H9 (cell line): ENCODE results near the gene STK32C. TPM values are rescaled to one million over a fixed set of nuclear protein-coding genes. Genes with fewer than 3 reads are reported as not detected.

Source experiments
- DNase-seq: peaks from one replicate; pipeline ENCODE4 v3.0.0-alpha.2; 2017
- H2AFZ ChIP-seq: one replicate; pipeline ENCODE4 v1.6.1; 2013; ENCODE audit warnings: mild to moderate bottlenecking, low read length, control low read depth, moderate library complexity
- H2AK5ac ChIP-seq: 2 replicates; pipeline ENCODE4 v1.6.1; 2013; ENCODE audit warnings: low read length, control low read depth, mixed read lengths; ENCODE audit not compliant: insufficient read length
- H2BK120ac ChIP-seq: one replicate; pipeline ENCODE4 v1.6.1; 2013; ENCODE audit warnings: low read depth, mild to moderate bottlenecking, low read length, control low read depth, inconsistent platforms; ENCODE audit not compliant: poor library complexity, severe bottlenecking
- H2BK12ac ChIP-seq: 2 replicates; pipeline ENCODE4 v1.6.1; 2013; ENCODE audit warnings: low read length, control low read depth, mixed read lengths, low read depth; ENCODE audit not compliant: insufficient read length
- H2BK15ac ChIP-seq: 2 replicates; pipeline ENCODE4 v1.6.1; 2013; ENCODE audit warnings: low read depth, low read length, control low read depth
- H2BK20ac ChIP-seq: one replicate; pipeline ENCODE4 v1.6.1; 2013; ENCODE audit warnings: low read depth, mild to moderate bottlenecking, low read length, control low read depth, inconsistent platforms; ENCODE audit not compliant: poor library complexity, severe bottlenecking
- H2BK5ac ChIP-seq: 2 replicates; pipeline ENCODE4 v1.6.1; 2013; ENCODE audit warnings: low read length, control low read depth, mixed read lengths; ENCODE audit not compliant: insufficient read length
- H3K14ac ChIP-seq: 2 replicates; pipeline ENCODE4 v1.6.1; 2013; ENCODE audit warnings: low read length, control low read depth; ENCODE audit not compliant: insufficient read depth
- H3K18ac ChIP-seq: 2 replicates; pipeline ENCODE4 v1.6.1; 2013; ENCODE audit warnings: low read depth, mild to moderate bottlenecking, mixed read lengths, low read length, control low read depth; ENCODE audit not compliant: insufficient read length
- H3K23ac ChIP-seq: 2 replicates; pipeline ENCODE4 v1.6.1; 2013; ENCODE audit warnings: low read length, control low read depth, mixed read lengths, low read depth; ENCODE audit not compliant: insufficient read length
- H3K23me2 ChIP-seq: 2 replicates; pipeline ENCODE4 v1.6.1; 2013; ENCODE audit warnings: low read depth, mild to moderate bottlenecking, mixed read lengths, low read length, control low read depth; ENCODE audit not compliant: insufficient read length, poor library complexity, severe bottlenecking
- H3K27ac ChIP-seq: 2 replicates; pipeline ENCODE4 v1.5.1; 2013; ENCODE audit warnings: low read length, control low read depth, mixed read lengths, low read depth; ENCODE audit not compliant: insufficient read length
- H3K27me3 ChIP-seq: 2 replicates; pipeline ENCODE4 v1.6.1; 2013; ENCODE audit warnings: low read length, control low read depth, inconsistent platforms; ENCODE audit not compliant: insufficient read depth
- H3K4ac ChIP-seq: 2 replicates; pipeline ENCODE4 v1.6.1; 2013; ENCODE audit warnings: low read depth, mild to moderate bottlenecking, control low read depth, inconsistent platforms, low read length, moderate library complexity
- H3K4me1 ChIP-seq: 2 replicates; pipeline ENCODE4 v1.6.1; 2013; ENCODE audit warnings: low read length, control low read depth, inconsistent platforms; ENCODE audit not compliant: insufficient read depth
- H3K4me2 ChIP-seq: 2 replicates; pipeline ENCODE4 v1.6.1; 2013; ENCODE audit warnings: low read length, control low read depth, mixed read lengths; ENCODE audit not compliant: insufficient read length, insufficient read depth
- H3K56ac ChIP-seq: 2 replicates; pipeline ENCODE4 v1.6.1; 2013; ENCODE audit warnings: low read depth, mild to moderate bottlenecking, mixed read lengths, low read length, control low read depth; ENCODE audit not compliant: insufficient read length
- H3K79me1 ChIP-seq: 2 replicates; pipeline ENCODE4 v1.6.1; 2013; ENCODE audit warnings: low read depth, mild to moderate bottlenecking, moderate library complexity, low read length, control low read depth, inconsistent platforms; ENCODE audit not compliant: insufficient read depth, poor library complexity, severe bottlenecking
- H3K79me2 ChIP-seq: 2 replicates; pipeline ENCODE4 v1.6.1; 2013; ENCODE audit warnings: low read length, control low read depth, inconsistent platforms; ENCODE audit not compliant: insufficient read depth
- H3K9ac ChIP-seq: 2 replicates; pipeline ENCODE4 v1.6.1; 2013; ENCODE audit warnings: low read length, control low read depth, mixed read lengths; ENCODE audit not compliant: insufficient read length; ENCODE audit errors: extremely low read depth
- H3K9me3 ChIP-seq: one replicate; pipeline ENCODE4 v1.6.1; 2013; ENCODE audit warnings: low read depth, low read length, inconsistent platforms; ENCODE audit not compliant: control insufficient read depth
- H3T11ph ChIP-seq: one replicate; pipeline ENCODE4 v1.6.1; 2013; ENCODE audit warnings: mild to moderate bottlenecking, low read length, control low read depth, inconsistent platforms
- H4K20me1 ChIP-seq: one replicate; pipeline ENCODE4 v1.6.1; 2013; ENCODE audit not compliant: control insufficient read depth, insufficient read length, insufficient read depth
- H4K5ac ChIP-seq: 2 replicates; pipeline ENCODE4 v1.6.1; 2013; ENCODE audit warnings: low read depth, mild to moderate bottlenecking, mixed read lengths, low read length, control low read depth; ENCODE audit not compliant: insufficient read length
- H4K8ac ChIP-seq: replicated peaks from 2 replicates; pipeline ENCODE4 v1.6.1; 2013; ENCODE audit warnings: low read length, control low read depth, mixed read lengths, low read depth; ENCODE audit not compliant: insufficient read length
- H4K91ac ChIP-seq: 2 replicates; pipeline ENCODE4 v1.6.1; 2013; ENCODE audit warnings: low read depth, mild to moderate bottlenecking, moderate library complexity, mixed read lengths, low read length, control low read depth; ENCODE audit not compliant: insufficient read length
- H3K27ac Mint-ChIP-seq, 3 experiments: 2 replicates in 2 of 3; 3 replicates in 1 of 3; pipeline ENCODE4 v1.8.0; 2020 to 2021; ENCODE audit warnings: mixed read lengths in 3 of 3, mild to moderate bottlenecking in 1 of 3, moderate library complexity in 1 of 3
- H3K27me3 Mint-ChIP-seq: 2 replicates; pipeline ENCODE4 v1.8.0; 2021; ENCODE audit warnings: low read depth, mild to moderate bottlenecking, moderate library complexity, mixed read lengths
- H3K36me3 Mint-ChIP-seq, 3 experiments: 2 replicates in 2 of 3; 3 replicates in 1 of 3; pipeline ENCODE4 v1.8.0; 2020 to 2021; ENCODE audit warnings: low read depth in 3 of 3, mixed read lengths in 3 of 3; ENCODE audit not compliant: insufficient read depth in 1 of 3
- H3K4me1 Mint-ChIP-seq, 2 experiments: 2 replicates each; pipeline ENCODE4 v1.8.0; 2020; ENCODE audit warnings: mixed read lengths in 2 of 2
- H3K4me3 Mint-ChIP-seq, 2 experiments: 2 replicates in 1 of 2; 3 replicates in 1 of 2; pipeline ENCODE4 v1.8.0; 2020 to 2021; ENCODE audit warnings: mild to moderate bottlenecking in 2 of 2, mixed read lengths in 2 of 2, moderate library complexity in 1 of 2
- H3K9me3 Mint-ChIP-seq, 2 experiments: 2 replicates in 1 of 2; 3 replicates in 1 of 2; pipeline ENCODE4 v1.8.0; 2020; ENCODE audit warnings: mild to moderate bottlenecking in 2 of 2, mixed read lengths in 2 of 2, moderate library complexity in 1 of 2
- CTCF ChIP-seq: fragments of 200-600 bp; sonication (generic); conservative IDR thresholded peaks from 3 replicates; pipeline ENCODE4 v1.8.0; 2021; ENCODE audit warnings: antibody characterized with exemption, mild to moderate bottlenecking
- WGBS: extraction: QIAGEN DNeasy Blood & Tissue Kit; methylation state at CpG from one replicate; pipeline ENCODE4 v1.1.7; 2013; ENCODE audit warnings: missing lambda C conversion rate, low lambda C conversion rate, mixed read lengths; ENCODE audit not compliant: insufficient read length; ENCODE audit errors: extremely low coverage; 5-methylcytosine and 5-hydroxymethylcytosine counted together
- total RNA-seq: library from RNA; stranded (reverse); gene quantifications from 2 replicates; pipeline ENCODE4 v1.2.1, GENCODE V29; 2021

The STK32C gene
- total RNA-seq, 1 experiment from 2014 or later = 11.3 TPM

- Histone ChIP-seq H2BK15ac (no peak overlapping the region), H4K91ac (no peak overlapping the region), H2BK120ac (no peak overlapping the region), H3K27ac (no peak overlapping the region), H3K4me1 (no peaks in the 10 kb centered on the region; the same call in 1 of the 2 replicates), H3K56ac (no peak overlapping the region), H3K23me2 (no peaks in the 10 kb centered on the region), H3K9me3 (no peaks in the 10 kb centered on the region), H3K27me3 (no peaks in the 10 kb centered on the region), H2BK20ac (no peak overlapping the region), H3K4ac (no peak overlapping the region), H3K79me2 (no peaks in the 10 kb centered on the region), H2BK12ac (no peak overlapping the region), H4K8ac (no peak overlapping the region), H3K14ac (no peak overlapping the region), H3K79me1 (no peaks in the 10 kb centered on the region), H2BK5ac (no peak overlapping the region), H3K23ac (no peak overlapping the region), H3K9ac (no peak overlapping the region), H3K18ac (no peak overlapping the region), H3K4me2 (no peak overlapping the region), H4K5ac (no peak overlapping the region), H2AFZ (no peak overlapping the region), H2AK5ac (no peak overlapping the region), H4K20me1 (no peaks in the 10 kb centered on the region), H3T11ph (no peak overlapping the region)
- DNase-seq = no peak
- Mint-ChIP-seq H3K9me3 (peaks cover 6 to 9% of the 10 kb centered on the region in 2 experiments), H3K36me3 (peaks cover 5 to 6% (median 5%) of the 10 kb centered on the region in 3 experiments; a peak in 5 of 7 replicates), H3K4me3 (no peak overlapping the region), H3K4me1 (peaks cover 8 to 14% of the 10 kb centered on the region in 2 experiments), H3K27me3 (peaks cover 24% of the 10 kb centered on the region), H3K27ac (no peak overlapping the region; a peak in 1 of 7 replicates)
- no peak for TF ChIP-seq CTCF
- WGBS = no CpG with 5 or more reads among the region's 28 CpGs
Measured at GRCh38 chr10:132168571-132169030, 139.1 kb downstream of the STK32C start.
